HEK293 (cell line): ENCODE measurements around the gene IQSEC1.

ENCODE experiments used
- CTCF ChIA-PET: fragments of 350-600 bp; formaldehyde crosslinking; extraction: SDS; loops from one replicate; lab custom pipeline; 2021; ENCODE audit warnings: antibody characterized with exemption; lab: Yijun Ruan, JAX
- POLR2A ChIA-PET: fragments of 300-600 bp; formaldehyde crosslinking; extraction: SDS; loops from one replicate; lab custom pipeline; 2020; ENCODE audit warnings: antibody characterized with exemption, inconsistent platforms; lab: Yijun Ruan, JAX
- H3K27ac ChIP-seq: fragments of 200-500 bp; sonication (Bioruptor generic); 2 replicates; pipeline ENCODE4 v1.5.1; 2014; ENCODE audit warnings: low read depth, low read length, control low read depth, inconsistent platforms; ENCODE audit errors: extremely low read depth
- H3K36me3 ChIP-seq, 2 experiments: fragments of 200-500 bp in 1 of 2; sonication (Bioruptor generic) in 1 of 2; 1 replicate in 1 of 2; 2 replicates in 1 of 2; pipeline ENCODE4 v1.5.1; 2014 to 2017; ENCODE audit warnings: inconsistent platforms in 2 of 2, low read length in 2 of 2; ENCODE audit not compliant: control insufficient read depth in 2 of 2, insufficient read depth in 1 of 2
- H3K4me1 ChIP-seq: fragments of 200-500 bp; sonication (Bioruptor generic); 2 replicates; pipeline ENCODE4 v1.5.1; 2014; ENCODE audit warnings: mild to moderate bottlenecking, low read length, inconsistent platforms; ENCODE audit not compliant: control insufficient read depth, insufficient read depth
- H3K4me3 ChIP-seq: 2 replicates; pipeline ENCODE4 v1.5.1; 2011; ENCODE audit warnings: low read depth, mild to moderate bottlenecking, control low read depth, low read length, moderate library complexity
- H3K9me3 ChIP-seq: fragments of 200-500 bp; sonication (Bioruptor generic); 2 replicates; pipeline ENCODE4 v1.5.1; 2014; ENCODE audit warnings: low read depth, low read length, inconsistent platforms; ENCODE audit not compliant: control insufficient read depth, insufficient read depth
- GLIS2 ChIP-seq: fragments of 450-650 bp; formaldehyde crosslinking; IDR thresholded peaks from 2 replicates; pipeline ENCODE4 v1.5.1; 2016; ENCODE audit warnings: missing biosample characterization, missing genetic modification characterization
- KLF10 ChIP-seq: fragments of 450-650 bp; IDR thresholded peaks from 2 replicates; pipeline ENCODE4 v1.5.1; 2018; ENCODE audit warnings: missing biosample characterization, mild to moderate bottlenecking, missing genetic modification characterization
- ZBTB8A ChIP-seq: fragments of 450-650 bp; formaldehyde crosslinking; IDR thresholded peaks from 2 replicates; pipeline ENCODE4 v1.5.1; 2016; ENCODE audit warnings: missing biosample characterization, missing genetic modification characterization
- ZNF292 ChIP-seq: fragments of 450-650 bp; formaldehyde crosslinking; IDR thresholded peaks from 2 replicates; pipeline ENCODE4 v1.5.1; 2016; ENCODE audit warnings: low read depth, missing biosample characterization, missing genetic modification characterization, borderline replicate concordance
- ZNF354C ChIP-seq: fragments of 450-650 bp; formaldehyde crosslinking; IDR thresholded peaks from 2 replicates; pipeline ENCODE4 v1.5.1; 2016; ENCODE audit warnings: missing biosample characterization, missing genetic modification characterization, low read depth, borderline replicate concordance
- ZNF416 ChIP-seq: fragments of 450-650 bp; formaldehyde crosslinking; IDR thresholded peaks from 2 replicates; pipeline ENCODE4 v1.5.1; 2016; ENCODE audit warnings: missing biosample characterization, missing genetic modification characterization
- ZNF561 ChIP-seq: fragments of 450-650 bp; IDR thresholded peaks from 2 replicates; pipeline ENCODE4 v1.5.1; 2018; ENCODE audit warnings: missing biosample characterization, missing genetic modification characterization, borderline replicate concordance
- ZSCAN23 ChIP-seq: fragments of 450-650 bp; formaldehyde crosslinking; IDR thresholded peaks from 2 replicates; pipeline ENCODE4 v1.5.1; 2016; ENCODE audit warnings: missing biosample characterization, missing genetic modification characterization
- TF ChIP-seq, protein P1 (sequence below): fragments of 450-650 bp; formaldehyde crosslinking; IDR thresholded peaks from 2 replicates; pipeline ENCODE4 v1.5.1; 2017; ENCODE audit warnings: missing biosample characterization, missing genetic modification characterization
- TF ChIP-seq, protein P2 (sequence below): fragments of 450-650 bp; formaldehyde crosslinking; IDR thresholded peaks from 2 replicates; pipeline ENCODE4 v1.5.1; 2016; ENCODE audit warnings: missing biosample characterization, missing genetic modification characterization
- TF ChIP-seq, protein P3 (sequence below): fragments of 450-650 bp; formaldehyde crosslinking; IDR thresholded peaks from 2 replicates; pipeline ENCODE4 v1.5.1; 2016; ENCODE audit warnings: missing biosample characterization, missing genetic modification characterization
- TF ChIP-seq, protein P4 (sequence below): fragments of 450-650 bp; formaldehyde crosslinking; IDR thresholded peaks from 2 replicates; pipeline ENCODE4 v1.5.1; 2016; ENCODE audit warnings: missing biosample characterization, missing genetic modification characterization, borderline replicate concordance
- TF ChIP-seq, protein P5 (sequence below): fragments of 450-650 bp; formaldehyde crosslinking; IDR thresholded peaks from 2 replicates; pipeline ENCODE4 v1.5.1; 2016; ENCODE audit warnings: missing biosample characterization, missing genetic modification characterization

IQSEC1 gene

DNA sequence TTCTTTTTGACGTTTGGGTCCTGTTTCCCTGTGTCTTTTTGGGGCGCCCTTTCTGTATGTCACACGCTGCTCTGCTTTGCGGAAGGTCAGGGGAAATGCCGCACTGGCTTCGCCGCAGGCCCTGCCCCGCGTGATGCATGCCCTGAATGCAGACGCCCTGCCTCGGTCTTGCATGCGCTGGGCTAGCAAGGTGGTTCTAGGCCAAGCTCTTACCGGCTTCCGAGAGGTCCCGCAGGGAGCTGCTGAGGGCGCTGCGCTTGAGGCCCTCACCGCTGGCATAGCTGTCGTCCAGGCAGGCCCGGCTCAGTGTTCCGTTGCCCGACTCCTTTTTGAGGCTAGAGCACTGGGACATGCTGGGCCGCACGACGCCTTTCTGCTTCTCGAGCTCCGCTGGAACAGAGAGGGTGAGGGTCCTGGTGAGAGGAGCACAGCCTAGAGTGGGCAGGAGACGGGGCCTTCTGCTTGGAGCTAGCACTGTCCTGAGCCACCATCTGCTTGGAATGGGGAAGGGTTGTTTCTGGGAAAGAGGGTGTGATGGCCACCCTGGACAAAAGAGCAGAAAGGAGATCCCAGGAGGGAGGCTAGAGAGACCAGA is 165.0 kb downstream of the IQSEC1 start (continued):
- TF ChIP-seq, protein P1, sequence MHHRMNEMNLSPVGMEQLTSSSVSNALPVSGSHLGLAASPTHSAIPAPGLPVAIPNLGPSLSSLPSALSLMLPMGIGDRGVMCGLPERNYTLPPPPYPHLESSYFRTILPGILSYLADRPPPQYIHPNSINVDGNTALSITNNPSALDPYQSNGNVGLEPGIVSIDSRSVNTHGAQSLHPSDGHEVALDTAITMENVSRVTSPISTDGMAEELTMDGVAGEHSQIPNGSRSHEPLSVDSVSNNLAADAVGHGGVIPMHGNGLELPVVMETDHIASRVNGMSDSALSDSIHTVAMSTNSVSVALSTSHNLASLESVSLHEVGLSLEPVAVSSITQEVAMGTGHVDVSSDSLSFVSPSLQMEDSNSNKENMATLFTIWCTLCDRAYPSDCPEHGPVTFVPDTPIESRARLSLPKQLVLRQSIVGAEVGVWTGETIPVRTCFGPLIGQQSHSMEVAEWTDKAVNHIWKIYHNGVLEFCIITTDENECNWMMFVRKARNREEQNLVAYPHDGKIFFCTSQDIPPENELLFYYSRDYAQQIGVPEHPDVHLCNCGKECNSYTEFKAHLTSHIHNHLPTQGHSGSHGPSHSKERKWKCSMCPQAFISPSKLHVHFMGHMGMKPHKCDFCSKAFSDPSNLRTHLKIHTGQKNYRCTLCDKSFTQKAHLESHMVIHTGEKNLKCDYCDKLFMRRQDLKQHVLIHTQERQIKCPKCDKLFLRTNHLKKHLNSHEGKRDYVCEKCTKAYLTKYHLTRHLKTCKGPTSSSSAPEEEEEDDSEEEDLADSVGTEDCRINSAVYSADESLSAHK, result no peak
- TF ChIP-seq, protein P2, sequence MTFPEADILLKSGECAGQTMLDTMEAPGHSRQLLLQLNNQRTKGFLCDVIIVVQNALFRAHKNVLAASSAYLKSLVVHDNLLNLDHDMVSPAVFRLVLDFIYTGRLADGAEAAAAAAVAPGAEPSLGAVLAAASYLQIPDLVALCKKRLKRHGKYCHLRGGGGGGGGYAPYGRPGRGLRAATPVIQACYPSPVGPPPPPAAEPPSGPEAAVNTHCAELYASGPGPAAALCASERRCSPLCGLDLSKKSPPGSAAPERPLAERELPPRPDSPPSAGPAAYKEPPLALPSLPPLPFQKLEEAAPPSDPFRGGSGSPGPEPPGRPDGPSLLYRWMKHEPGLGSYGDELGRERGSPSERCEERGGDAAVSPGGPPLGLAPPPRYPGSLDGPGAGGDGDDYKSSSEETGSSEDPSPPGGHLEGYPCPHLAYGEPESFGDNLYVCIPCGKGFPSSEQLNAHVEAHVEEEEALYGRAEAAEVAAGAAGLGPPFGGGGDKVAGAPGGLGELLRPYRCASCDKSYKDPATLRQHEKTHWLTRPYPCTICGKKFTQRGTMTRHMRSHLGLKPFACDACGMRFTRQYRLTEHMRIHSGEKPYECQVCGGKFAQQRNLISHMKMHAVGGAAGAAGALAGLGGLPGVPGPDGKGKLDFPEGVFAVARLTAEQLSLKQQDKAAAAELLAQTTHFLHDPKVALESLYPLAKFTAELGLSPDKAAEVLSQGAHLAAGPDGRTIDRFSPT, result no peak
- TF ChIP-seq GLIS2, result no peak
- TF ChIP-seq KLF10, result no peak

DNA sequence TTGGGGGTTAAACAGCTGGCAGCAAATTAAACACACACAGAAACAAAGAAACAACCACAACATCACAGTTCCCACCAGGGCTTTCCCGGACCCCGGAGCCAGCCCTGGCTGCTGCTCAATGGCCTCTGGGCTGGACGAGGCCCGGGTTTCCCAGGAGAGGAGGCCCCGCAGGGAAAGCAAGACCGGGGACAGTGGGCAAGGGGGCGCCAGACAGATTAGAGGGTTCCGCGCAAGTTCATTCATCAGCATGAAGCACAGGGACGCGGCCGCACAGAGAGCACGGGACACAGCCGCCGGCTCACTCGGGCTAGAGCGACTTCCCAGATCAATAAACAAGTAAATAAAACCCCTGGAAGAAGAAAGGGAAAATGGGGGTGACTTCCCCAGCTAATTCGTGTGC is 165.5 kb downstream of the IQSEC1 start:
- Histone ChIP-seq H3K9me3 (no peaks in the 10 kb centered on the region), H3K4me1 (no peaks in the 10 kb centered on the region), H3K27ac (no peak overlapping the region), H3K36me3 (peaks cover 0 to 81% of the 10 kb centered on the region in 2 experiments; a peak in 2 of 3 replicates), H3K4me3 (no peak overlapping the region)
- ChIA-PET POLR2A (no interaction called here), CTCF (no interaction called here)
- TF ChIP-seq ZNF561 (tag by site-specific recombination) (no peak), ZBTB8A (no peak)
- TF ChIP-seq, protein P3, sequence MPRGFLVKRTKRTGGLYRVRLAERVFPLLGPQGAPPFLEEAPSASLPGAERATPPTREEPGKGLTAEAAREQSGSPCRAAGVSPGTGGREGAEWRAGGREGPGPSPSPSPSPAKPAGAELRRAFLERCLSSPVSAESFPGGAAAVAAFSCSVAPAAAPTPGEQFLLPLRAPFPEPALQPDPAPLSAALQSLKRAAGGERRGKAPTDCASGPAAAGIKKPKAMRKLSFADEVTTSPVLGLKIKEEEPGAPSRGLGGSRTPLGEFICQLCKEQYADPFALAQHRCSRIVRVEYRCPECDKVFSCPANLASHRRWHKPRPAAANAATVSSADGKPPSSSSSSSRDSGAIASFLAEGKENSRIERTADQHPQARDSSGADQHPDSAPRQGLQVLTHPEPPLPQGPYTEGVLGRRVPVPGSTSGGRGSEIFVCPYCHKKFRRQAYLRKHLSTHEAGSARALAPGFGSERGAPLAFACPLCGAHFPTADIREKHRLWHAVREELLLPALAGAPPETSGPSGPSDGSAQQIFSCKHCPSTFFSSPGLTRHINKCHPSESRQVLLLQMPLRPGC, result no peak
- TF ChIP-seq, protein P4, sequence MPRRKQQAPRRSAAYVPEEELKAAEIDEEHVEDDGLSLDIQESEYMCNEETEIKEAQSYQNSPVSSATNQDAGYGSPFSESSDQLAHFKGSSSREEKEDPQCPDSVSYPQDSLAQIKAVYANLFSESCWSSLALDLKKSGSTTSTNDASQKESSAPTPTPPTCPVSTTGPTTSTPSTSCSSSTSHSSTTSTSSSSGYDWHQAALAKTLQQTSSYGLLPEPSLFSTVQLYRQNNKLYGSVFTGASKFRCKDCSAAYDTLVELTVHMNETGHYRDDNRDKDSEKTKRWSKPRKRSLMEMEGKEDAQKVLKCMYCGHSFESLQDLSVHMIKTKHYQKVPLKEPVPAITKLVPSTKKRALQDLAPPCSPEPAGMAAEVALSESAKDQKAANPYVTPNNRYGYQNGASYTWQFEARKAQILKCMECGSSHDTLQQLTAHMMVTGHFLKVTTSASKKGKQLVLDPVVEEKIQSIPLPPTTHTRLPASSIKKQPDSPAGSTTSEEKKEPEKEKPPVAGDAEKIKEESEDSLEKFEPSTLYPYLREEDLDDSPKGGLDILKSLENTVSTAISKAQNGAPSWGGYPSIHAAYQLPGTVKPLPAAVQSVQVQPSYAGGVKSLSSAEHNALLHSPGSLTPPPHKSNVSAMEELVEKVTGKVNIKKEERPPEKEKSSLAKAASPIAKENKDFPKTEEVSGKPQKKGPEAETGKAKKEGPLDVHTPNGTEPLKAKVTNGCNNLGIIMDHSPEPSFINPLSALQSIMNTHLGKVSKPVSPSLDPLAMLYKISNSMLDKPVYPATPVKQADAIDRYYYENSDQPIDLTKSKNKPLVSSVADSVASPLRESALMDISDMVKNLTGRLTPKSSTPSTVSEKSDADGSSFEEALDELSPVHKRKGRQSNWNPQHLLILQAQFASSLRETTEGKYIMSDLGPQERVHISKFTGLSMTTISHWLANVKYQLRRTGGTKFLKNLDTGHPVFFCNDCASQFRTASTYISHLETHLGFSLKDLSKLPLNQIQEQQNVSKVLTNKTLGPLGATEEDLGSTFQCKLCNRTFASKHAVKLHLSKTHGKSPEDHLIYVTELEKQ (tag by site-specific recombination), result no peak

DNA sequence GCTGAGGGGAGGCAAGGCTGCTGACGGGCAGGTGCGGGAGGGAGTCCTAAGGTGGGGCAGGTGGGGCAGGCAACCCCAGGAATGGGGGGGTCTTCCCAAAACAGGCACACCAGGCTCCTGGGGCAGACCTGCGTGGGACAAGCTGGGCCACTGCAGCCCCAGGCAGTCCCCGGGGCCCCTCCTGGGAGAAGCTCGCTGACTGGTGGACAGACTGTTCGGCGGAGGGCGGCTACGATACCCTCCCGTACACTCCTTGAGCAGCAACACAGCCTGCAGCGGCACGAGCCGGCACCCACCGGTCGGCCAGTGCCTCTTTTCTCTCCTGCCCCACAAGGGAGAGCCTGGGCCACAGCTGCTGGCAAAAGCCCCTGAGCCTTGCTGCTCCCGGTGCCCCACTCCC is 165.9 kb downstream of the IQSEC1 start:
- H3K36me3 ChIP-seq, result peaks cover 0 to 80% of the 10 kb centered on the region in 2 experiments; a peak in 2 of 3 replicates
- no peak overlapping the region for H3K4me3 ChIP-seq
- no peak overlapping the region for H3K27ac ChIP-seq
- no peaks in the 10 kb centered on the region for H3K9me3 ChIP-seq
- CTCF ChIA-PET, result no interaction called here
- POLR2A ChIA-PET, result no interaction called here
- TF ChIP-seq ZNF292, result no peak
- no peak for TF ChIP-seq ZSCAN23 (tag by site-specific recombination)
- TF ChIP-seq ZNF416 (tag by site-specific recombination), result no peak
- TF ChIP-seq, protein P5, sequence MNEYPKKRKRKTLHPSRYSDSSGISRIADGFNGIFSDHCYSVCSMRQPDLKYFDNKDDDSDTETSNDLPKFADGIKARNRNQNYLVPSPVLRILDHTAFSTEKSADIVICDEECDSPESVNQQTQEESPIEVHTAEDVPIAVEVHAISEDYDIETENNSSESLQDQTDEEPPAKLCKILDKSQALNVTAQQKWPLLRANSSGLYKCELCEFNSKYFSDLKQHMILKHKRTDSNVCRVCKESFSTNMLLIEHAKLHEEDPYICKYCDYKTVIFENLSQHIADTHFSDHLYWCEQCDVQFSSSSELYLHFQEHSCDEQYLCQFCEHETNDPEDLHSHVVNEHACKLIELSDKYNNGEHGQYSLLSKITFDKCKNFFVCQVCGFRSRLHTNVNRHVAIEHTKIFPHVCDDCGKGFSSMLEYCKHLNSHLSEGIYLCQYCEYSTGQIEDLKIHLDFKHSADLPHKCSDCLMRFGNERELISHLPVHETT (tag by site-specific recombination), result no peak
- TF ChIP-seq ZNF354C (tag by site-specific recombination), result no peak
- no peaks in the 10 kb centered on the region for H3K4me1 ChIP-seq
